HG02642 (cell line): Measurements from ENCODE around the gene MARCHF9.
"Not testable (repeated sequence)": the region's sequence is repeated elsewhere in the genome, so short reads cannot be mapped to it uniquely, and the experiment has no call there.

ENCODE experiments used
- ATAC-seq: cut with Tn5 transposase; IDR thresholded peaks from one replicate; pipeline ENCODE4 v1.9.1; 2021; ENCODE audit warnings: mild to moderate bottlenecking; ENCODE audit not compliant: unreplicated experiment, poor library complexity

Gene MARCHF9

DNA sequence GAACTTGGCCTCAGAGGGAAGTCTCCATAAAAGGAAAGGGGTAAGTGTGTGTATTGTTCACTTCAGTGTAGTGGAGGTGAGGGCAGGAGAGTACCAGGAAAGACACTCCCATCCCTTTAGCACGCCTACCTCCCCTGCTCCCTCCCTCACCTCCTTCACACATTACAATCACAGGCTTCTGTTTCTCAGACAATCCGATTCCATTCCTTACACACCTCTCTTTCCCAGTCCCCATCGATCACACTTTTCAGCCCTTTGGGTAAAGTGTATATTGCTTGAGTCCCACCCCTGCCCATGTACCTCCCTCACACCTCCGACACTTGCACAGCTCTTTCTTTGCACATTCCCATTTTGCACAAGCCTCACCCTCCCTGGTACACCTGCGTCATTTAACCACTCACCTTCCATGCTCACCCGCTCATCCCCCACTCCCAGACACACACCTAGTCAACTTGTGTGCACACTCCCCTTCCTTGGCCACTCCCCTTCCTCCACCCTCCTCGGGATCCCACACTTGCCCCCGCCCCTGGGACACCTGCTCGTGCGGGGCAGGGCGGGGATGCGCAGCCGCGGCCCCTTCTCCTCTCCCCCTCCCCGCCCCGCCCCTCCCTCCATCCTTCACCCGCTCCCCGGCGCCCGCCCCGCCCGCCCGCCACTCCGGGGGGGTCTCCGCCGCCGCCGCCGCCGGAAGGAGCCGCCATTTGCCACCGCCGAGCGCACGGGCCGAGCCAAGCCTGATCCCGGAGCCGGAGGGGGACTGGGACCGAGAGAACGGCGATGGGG, at the start of gene MARCHF9:
Gene MARCHF9, plus strand, starts transcription at position 693 of the 783 bp plus-strand sequence. CDS start 426 bp downstream, outside the sequence.
- peak; percentile 34 for ATAC-seq

DNA sequence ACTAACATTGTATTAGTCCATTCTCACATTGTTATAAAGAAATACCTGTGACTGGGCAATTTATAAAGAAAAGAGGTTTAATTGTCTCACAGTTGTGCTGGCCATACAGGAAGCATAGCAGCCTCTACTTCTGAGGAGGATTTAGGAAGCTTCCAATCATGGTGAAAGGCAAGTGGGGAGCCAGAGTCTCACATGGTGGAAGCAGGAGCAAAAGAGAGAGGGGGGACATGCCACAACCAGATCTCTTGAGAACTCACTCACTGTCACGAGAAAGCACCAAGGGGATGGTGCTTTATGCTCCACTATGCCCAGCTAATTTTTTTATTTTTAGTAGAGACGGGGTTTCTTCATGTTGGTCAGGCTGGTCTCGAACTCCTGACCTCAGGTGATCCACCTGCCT, 47.7 kb upstream of the MARCHF9 start:
- no peak for ATAC-seq

GRCh38 chr12:57708296-57708695, 46.6 kb upstream of the MARCHF9 start:
- no peak for ATAC-seq

DNA sequence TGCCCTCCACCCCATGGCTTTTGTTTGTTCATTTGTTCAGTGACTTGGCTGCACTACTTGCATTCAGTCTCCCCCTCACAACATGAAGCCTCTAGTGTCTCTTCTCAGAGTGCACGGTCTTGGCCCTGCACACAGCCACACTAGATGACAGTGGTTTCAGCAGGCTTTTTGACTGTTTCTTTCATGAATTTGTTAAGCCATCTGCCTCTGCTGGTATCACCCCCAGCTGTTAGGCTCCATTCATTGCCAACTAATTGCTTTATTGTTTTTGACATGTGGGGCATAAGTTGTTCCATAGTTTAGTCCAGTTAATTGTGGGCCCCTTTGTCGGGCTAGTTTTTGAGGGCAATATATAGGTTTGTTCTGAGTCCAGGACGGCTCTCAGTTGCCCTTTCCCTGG, 42.2 kb upstream of the MARCHF9 start:
- no peak for ATAC-seq

DNA sequence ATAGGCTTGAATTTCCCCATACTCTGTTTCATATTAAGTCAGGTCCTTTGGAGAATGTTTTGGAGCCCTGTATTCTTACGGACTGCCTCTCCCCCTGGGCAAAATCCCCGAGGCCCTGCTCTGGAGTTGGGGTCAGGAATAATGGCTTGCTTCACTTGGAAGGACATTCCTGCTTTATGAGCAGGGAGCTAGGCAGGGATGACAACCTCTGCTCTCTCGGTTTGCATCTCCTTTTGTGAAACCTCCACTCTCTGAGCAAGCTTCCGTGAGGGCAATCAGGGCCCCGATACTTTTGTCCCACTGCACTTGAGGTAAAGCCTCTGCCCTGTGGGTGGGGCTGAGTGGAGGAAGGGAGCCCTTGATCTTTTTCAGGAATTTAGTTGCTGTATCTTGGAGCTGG, 41.7 kb upstream of the MARCHF9 start:
- ATAC-seq: no peak

DNA sequence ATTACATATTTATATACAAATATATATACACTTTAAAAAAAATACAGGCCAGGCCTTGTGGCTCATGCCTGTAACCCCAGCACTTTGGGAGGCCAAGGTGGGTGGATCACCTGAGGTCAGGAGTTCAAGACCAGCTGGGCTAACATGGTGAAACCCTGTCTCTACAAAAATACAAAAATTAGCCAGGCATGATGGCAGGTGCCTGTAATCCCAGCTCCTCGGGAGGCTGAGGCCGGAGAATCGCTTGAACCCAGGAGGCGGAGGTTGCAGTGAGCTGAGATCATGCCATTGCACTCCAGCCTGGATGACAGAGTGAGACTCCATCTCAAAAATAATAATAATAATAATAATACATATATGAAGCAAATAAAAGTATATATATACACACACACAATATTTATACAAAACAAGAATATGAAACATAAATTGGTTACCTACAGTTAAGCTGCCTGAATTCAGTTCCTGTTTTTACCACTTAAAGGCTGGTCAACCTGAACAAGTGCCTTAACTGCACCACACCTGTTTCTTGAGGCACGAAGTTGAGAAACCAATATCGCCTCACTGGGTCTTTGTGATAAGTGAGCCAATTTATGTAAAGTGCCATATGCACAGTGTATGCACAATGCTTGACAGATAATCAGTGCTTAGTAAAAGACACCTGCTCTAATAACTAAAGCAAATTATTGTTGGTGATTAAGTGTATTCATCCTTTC, 39.7 kb upstream of the MARCHF9 start:
- ATAC-seq: not testable (repeated sequence)

DNA sequence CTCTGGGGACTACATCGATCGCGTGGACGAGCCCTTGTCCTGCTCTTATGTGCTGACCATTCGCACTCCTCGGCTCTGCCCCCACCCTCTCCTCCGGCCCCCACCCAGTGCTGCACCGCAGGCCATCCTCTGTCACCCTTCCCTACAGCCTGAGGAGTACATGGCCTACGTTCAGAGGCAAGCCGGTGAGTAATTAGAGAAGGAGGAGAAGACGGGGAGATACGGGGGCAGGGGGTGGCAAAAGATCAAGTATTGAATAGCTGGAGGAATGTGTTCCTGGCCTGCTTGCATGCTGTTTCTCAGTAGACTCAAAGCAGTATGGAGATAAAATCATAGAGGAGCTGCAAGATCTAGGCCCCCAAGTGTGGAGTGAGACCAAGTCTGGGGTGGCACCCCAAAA, 39.1 kb upstream of the MARCHF9 start:
- ATAC-seq: no peak

DNA sequence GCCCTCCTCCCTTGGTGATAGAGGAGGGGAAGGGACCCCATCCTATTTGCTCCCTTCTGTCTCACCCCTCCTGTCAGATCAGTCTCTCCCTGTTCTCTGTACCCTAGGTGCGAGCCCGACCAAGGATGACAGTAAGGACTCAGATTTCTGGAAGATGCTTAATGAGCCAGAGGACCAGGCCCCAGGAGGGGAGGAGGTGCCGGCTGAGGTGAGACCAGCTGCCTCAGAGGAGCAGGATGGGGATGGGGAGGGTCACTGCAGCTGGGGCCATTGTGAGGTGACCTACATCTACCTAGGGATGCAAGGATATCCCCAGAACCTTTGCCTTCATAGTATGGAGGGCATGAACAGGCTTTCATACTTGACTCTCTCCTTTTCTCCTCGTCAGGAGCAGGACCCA, 38.6 kb upstream of the MARCHF9 start:
- ATAC-seq: no peak

DNA sequence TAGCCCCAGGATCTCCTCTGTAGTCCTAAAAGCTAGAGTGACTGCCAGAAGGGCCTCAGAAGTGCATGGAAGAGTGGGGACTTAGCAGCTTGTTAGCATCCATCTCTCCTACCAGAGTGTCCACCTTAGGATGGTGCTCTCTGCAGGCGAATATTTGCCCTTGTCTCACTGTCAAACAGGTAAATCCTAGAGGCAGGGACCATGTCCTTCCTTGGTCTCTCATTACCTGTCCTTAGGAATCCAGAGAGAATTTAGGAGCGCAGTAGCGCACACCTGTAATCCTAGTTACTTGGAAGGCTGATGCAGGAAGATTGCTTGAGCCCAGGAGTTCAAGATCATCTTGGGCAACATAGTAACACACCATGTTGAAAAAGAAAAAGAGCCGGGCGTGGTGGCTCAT, 37.8 kb upstream of the MARCHF9 start:
- no peak for ATAC-seq

DNA sequence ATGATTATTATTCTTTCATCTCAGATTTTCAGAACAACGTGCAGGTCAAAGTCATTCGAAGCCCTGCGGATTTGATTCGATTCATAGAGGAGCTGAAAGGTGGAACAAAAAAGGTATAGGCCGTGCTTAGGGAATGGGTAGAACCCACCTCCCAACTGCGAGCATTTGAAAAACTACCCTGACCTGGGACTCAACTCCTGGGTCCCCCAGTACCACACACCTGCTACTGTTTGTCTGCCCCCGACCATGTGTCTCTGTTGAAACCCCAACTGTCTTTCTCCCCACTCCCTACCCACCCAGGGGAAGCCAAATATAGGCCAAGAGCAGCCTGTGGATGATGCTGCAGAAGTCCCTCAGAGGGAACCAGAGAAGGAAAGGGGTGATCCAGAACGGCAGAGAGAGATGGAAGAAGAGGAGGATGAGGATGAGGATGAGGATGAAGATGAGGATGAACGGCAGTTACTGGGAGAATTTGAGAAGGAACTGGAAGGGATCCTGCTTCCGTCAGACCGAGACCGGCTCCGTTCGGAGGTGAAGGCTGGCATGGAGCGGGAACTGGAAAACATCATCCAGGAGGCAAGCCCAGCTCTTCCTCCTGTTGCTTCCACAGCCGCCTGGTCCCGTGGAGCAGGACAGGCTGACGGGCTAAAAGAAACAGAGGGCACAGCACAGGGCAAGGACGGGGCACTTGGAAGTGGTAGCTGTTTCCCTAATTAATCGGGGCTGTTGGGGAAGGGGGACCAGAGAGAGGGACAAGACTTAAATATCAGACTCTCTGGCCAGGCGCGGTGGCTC, 36.9 kb upstream of the MARCHF9 start:
- no peak for ATAC-seq

DNA sequence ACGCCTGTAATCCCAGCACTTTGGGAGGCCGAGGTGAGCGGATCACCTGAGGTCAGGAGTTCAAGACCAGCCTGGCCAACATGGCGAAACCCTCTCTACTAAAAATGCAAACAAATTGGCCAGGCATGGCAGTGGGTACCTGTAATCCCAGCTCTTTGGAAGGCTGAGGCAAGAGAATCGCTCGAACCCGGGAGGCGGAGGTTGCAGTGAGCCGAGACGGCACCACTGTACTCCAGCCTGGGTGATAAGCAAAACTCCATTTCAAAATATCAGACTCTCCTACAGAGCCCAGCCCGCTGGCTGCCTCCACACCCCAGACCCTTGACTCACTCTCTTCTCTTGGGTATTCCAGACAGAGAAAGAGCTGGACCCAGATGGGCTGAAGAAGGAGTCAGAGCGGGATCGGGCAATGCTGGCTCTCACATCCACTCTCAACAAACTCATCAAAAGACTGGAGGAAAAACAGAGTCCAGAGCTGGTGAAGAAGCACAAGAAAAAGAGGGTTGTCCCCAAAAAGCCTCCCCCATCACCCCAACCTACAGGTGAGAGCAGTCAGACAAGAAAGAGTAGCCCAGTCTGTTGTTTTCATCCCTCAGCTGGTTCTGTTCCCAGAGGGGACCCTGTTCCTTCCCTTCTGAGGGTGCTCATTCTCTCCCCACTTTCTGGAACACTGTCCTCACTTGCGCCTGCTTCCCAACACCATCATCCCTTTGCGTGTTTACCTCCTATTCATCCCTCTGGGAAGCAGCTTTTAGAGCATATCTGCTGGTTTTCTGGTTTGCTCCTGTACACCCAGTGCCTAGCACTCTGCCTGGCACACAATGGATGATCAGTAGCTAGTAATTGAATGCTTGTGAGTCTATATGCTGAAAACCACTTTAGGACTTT, 36.0 kb upstream of the MARCHF9 start:
- no peak for ATAC-seq

DNA sequence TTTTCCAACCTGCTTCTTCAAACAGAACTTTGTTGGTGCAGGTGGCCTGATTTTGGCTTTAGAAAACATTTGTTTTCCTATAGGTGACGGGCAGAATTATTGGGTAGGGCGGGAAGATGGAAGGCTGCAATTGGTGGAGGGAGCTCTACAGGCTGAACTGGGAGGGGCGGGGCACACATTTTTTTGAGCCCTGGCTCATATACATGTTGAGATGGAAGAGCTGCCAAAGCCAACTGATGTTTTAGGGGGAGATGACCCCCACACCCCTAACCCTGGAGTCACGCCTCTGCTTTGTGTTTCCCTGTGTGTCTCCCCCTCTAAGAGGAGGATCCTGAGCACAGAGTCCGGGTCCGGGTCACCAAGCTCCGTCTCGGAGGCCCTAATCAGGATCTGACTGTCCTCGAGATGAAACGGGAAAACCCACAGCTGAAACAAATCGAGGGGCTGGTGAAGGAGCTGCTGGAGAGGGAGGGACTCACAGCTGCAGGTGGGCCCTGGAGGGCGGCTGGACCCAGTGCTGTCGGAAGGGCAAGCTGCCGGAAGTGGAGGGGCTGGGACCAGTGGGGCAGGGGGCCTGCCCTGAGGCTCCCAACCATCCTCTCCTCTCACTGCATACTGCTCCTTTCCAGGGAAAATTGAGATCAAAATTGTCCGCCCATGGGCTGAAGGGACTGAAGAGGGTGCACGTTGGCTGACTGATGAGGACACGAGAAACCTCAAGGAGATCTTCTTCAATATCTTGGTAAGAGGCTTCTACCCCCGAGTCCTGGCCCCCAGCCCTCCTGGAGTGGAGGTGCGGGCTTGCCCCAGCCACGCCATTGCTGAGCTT, 34.9 kb upstream of the MARCHF9 start:
- no peak for ATAC-seq

DNA sequence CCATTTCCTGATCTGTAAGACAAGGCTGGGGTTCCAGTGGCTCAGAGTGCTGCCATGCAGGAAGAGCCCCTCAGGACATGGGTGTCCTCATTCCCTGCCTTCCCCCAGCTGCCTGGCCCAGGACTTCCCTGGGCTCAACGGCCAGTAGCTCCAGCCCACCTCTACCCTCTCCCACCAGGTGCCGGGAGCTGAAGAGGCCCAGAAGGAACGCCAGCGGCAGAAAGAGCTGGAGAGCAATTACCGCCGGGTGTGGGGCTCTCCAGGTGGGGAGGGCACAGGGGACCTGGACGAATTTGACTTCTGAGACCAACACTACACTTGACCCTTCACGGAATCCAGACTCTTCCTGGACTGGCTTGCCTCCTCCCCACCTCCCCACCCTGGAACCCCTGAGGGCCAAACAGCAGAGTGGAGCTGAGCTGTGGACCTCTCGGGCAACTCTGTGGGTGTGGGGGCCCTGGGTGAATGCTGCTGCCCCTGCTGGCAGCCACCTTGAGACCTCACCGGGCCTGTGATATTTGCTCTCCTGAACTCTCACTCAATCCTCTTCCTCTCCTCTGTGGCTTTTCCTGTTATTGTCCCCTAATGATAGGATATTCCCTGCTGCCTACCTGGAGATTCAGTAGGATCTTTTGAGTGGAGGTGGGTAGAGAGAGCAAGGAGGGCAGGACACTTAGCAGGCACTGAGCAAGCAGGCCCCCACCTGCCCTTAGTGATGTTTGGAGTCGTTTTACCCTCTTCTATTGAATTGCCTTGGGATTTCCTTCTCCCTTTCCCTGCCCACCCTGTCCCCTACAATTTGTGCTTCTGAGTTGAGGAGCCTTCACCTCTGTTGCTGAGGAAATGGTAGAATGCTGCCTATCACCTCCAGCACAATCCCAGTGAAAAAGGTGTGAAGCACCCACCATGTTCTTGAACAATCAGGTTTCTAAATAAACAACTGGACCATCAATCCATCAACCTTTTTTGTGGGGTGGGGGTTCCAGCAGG, 34.0 kb upstream of the MARCHF9 start:
- ATAC-seq: no peak

DNA sequence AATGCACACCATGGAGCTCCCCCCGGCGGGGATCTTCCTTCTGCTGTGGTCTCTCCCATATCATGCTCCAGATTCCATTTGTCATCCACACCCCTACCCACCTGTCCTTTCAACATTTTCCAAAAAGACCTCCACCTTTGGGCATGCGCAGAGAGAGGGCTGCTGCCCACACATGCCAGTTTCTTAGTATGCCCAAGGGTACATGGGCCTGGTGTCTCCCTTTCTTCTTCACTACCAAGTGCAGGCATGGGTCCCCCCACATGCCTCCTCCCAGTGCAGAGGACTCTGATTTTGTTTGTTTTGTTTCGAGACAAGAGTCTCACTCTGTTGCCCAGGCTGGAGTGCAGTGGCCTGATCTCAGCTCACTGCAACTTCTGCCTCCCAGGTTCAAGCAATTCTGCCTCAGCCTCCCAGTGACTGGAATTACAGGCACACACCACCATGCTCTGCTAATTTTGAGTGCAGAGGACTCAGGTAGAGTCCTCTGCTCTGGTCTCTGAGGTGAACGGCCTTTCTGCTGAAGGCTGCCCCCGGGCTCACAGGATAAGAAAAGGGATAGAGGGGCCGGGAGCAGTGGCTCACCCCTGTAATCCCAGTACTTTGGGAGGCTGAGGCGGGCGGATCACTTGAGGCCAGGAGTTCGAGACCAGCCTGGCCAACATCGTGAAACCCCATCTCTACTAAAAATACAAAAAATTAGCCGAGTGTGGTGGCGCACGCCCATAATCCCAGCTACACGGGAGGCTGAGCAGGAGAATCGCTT, 32.9 kb upstream of the MARCHF9 start:
- ATAC-seq: not testable (repeated sequence)

DNA sequence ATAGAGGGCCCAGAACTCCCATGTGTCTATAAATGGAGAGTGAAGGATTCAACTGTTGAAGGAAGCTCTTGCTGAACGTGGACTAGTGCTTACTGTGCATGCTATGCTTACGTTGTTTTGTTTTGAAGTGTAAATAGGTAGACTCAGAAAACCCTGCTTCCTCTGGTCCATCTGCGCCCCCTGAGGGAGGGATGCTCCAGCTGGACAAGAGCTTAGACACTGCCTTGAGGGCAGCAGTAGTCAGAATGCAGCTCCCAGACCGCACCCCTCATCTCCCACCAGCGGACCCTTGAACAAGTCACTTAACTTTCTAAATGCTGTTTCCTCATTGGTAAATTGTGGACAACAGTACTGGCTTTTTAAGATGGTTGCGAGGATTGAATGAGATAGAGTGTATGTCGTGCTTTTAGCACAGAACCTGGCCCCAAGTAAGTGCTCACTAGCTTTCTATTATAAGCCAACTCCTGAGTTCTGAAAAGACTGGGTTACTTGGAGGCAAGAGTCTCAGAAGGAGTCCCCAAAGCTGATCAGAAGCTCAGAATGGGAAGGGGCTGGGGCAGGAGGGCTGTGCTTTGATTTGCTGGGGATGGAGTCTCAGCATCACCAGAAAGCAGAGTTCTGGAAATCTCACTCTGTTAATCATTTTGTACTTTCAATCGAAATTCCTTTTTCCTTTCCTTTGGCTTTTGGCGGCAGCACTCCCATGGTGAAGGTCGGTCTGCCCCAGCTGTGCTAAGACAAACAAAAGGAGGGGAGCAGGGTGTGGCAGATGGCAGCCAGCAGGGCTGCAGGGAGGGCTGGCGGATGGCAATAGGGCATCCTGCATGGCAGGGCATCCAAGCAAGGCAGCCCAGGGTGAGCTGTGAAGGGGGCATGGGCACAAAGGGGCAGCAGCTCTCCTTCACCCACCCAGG, 31.9 kb upstream of the MARCHF9 start:
- no peak for ATAC-seq

DNA sequence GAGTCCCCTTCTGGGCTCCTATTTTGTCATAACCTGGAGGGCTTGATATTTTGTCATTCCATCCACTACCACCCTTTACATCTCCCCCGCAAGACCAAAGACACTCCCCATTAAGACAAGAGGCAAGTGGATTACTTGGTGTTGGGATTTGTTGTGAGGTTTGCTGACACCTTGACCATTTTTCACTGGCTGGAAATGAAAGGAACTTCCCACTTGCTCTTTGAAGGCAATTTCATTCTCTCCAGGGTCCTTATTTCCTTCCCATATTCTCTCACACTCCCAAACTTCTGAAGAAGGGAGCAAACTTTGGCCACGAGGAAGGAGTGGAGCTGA, 31.3 kb upstream of the MARCHF9 start:
- no peak for ATAC-seq
